PC-9 (cell line): Measurements from ENCODE around the gene CYB5D1. TPM values are rescaled to one million over a fixed set of nuclear protein-coding genes. Genes with fewer than 3 reads are reported as not detected.

Source experiments
- BruUV-seq: library from RNA; stranded (reverse); fragments of 400-500 nt; replicated peaks from 2 replicates; lab custom pipeline; 2021; lab: Mats Ljungman, UMichigan
- CTCF ChIA-PET: fragments of 300-600 bp; sonication (Branson Sonifier 250); formaldehyde crosslinking; loops from one replicate; lab custom pipeline; 2022; ENCODE audit warnings: antibody characterized with exemption; lab: Charles Lee
- POLR2A ChIA-PET: fragments of 300-600 bp; sonication (Branson Sonifier 250); formaldehyde crosslinking; loops from one replicate; lab custom pipeline; 2022; ENCODE audit warnings: antibody characterized with exemption; ENCODE audit not compliant: unreplicated experiment; lab: Charles Lee
- DNase-seq, 2 experiments: peaks; one replicate each; pipeline versions ENCODE4 v3.0.0 to v3.0.0-alpha.2; 2015 to 2022; ENCODE audit warnings: mixed read lengths in 1 of 2
- H2AFZ ChIP-seq: fragments of 200-600 bp; sonication (generic); 2 replicates; pipeline ENCODE4 v1.8.1; 2017; ENCODE audit warnings: antibody characterized with exemption
- H3F3A ChIP-seq: fragments of 200-600 bp; sonication (generic); 2 replicates; pipeline ENCODE4 v1.8.1; 2017; ENCODE audit warnings: antibody characterized with exemption, mild to moderate bottlenecking, low read depth; ENCODE audit not compliant: insufficient read depth
- H3K27ac ChIP-seq: fragments of 200-600 bp; sonication (generic); 2 replicates; pipeline ENCODE4 v1.6.1; 2016; ENCODE audit warnings: mixed run types
- H3K27me3 ChIP-seq: fragments of 200-600 bp; sonication (generic); 2 replicates; pipeline ENCODE4 v1.6.1; 2016; ENCODE audit warnings: low read depth, mixed run types; ENCODE audit not compliant: insufficient read depth
- H3K36me3 ChIP-seq: fragments of 200-600 bp; sonication (generic); 2 replicates; pipeline ENCODE4 v1.6.1; 2016; ENCODE audit warnings: low read depth, mixed run types
- H3K4me1 ChIP-seq: fragments of 200-600 bp; sonication (generic); replicated peaks from 2 replicates; pipeline ENCODE4 v1.6.1; 2016; ENCODE audit warnings: mixed run types; ENCODE audit not compliant: insufficient read depth
- H3K4me2 ChIP-seq: fragments of 200-600 bp; sonication (generic); 2 replicates; pipeline ENCODE4 v1.6.1; 2017; ENCODE audit warnings: mixed run types
- H3K4me3 ChIP-seq: fragments of 200-600 bp; sonication (generic); 2 replicates; pipeline ENCODE4 v1.6.1; 2016; ENCODE audit warnings: mixed run types
- H3K79me2 ChIP-seq: fragments of 200-600 bp; sonication (generic); 2 replicates; pipeline ENCODE4 v1.6.1; 2017; ENCODE audit warnings: low read depth, mixed run types
- H3K9me2 ChIP-seq: fragments of 200-600 bp; sonication (generic); 2 replicates; pipeline ENCODE4 v1.8.1; 2017; ENCODE audit warnings: mild to moderate bottlenecking; ENCODE audit not compliant: insufficient read depth
- H3K9me3 ChIP-seq: fragments of 200-600 bp; sonication (generic); 2 replicates; pipeline ENCODE4 v1.8.1; 2016; ENCODE audit warnings: low read depth; ENCODE audit not compliant: insufficient read depth
- H4K20me1 ChIP-seq: fragments of 200-600 bp; sonication (generic); 2 replicates; pipeline ENCODE4 v1.8.1; 2017; ENCODE audit not compliant: insufficient read depth
- CTCF ChIP-seq: fragments of 200-600 bp; sonication (generic); conservative IDR thresholded peaks from 2 replicates; pipeline ENCODE4 v1.6.1; 2017; ENCODE audit warnings: mixed run types, antibody characterized with exemption, mild to moderate bottlenecking, moderate library complexity
- EZH2 ChIP-seq: fragments of 200-600 bp; sonication (generic); IDR thresholded peaks from 2 replicates; pipeline ENCODE4 v1.8.0; 2017; ENCODE audit warnings: antibody characterized with exemption, low read depth
- intact Hi-C: fragments of 100-400 bp; cut with micrococcal nuclease; formaldehyde crosslinking; loops from one replicate; pipeline ENCODE4 v1.10.0; 2022; ENCODE audit not compliant: unreplicated experiment
- total RNA-seq: library from RNA; stranded (reverse); gene quantifications from 2 replicates; pipeline ENCODE4 v1.2.3, GENCODE V29; 2021

Gene CYB5D1
- total RNA-seq, 1 experiment from 2014 or later = 22.0 TPM

GRCh38 chr17:7820231-7820630 is 37.6 kb upstream of the CYB5D1 start:
- Histone ChIP-seq H3K36me3 (no peaks in the 10 kb centered on the region), H3K9me2 (no peaks in the 10 kb centered on the region), H3K4me2 (no peak overlapping the region), H4K20me1 (no peaks in the 10 kb centered on the region), H3K9me3 (no peaks in the 10 kb centered on the region), H3F3A (no peaks in the 10 kb centered on the region), H3K4me1 (no peaks in the 10 kb centered on the region), H2AFZ (no peak overlapping the region), H3K4me3 (no peak overlapping the region), H3K79me2 (no peaks in the 10 kb centered on the region), H3K27me3 (no peaks in the 10 kb centered on the region), H3K27ac (no peak overlapping the region)
- intact Hi-C loops = loop anchor here (5.0 kb wide), 2 partner anchors 37 to 237 kb away; partner anchors contain the start of genes CYB5D1, NAA38 and TMEM88
- no peak for DNase-seq
- ChIA-PET CTCF (no interaction called here), POLR2A (no interaction called here)
- no TSS peak for BruUV-seq
- no peak for TF ChIP-seq CTCF
- no peak for TF ChIP-seq EZH2

- CTCF ChIA-PET = interaction anchor here (0.5 kb wide), 1 partner anchor 91 kb away, joined by 3 read pairs; no protein-coding TSS in a partner anchor
- TF ChIP-seq EZH2 = no peak
- no peak for TF ChIP-seq CTCF
- Histone ChIP-seq H3K27me3 (no peaks in the 10 kb centered on the region), H3K36me3 (no peaks in the 10 kb centered on the region), H3F3A (no peaks in the 10 kb centered on the region; the same call in 1 of the 2 replicates), H3K4me1 (no peaks in the 10 kb centered on the region), H3K4me2 (no peak overlapping the region), H3K4me3 (no peak overlapping the region), H4K20me1 (no peaks in the 10 kb centered on the region), H2AFZ (no peak overlapping the region), H3K9me2 (no peaks in the 10 kb centered on the region), H3K79me2 (no peaks in the 10 kb centered on the region), H3K27ac (no peak overlapping the region), H3K9me3 (no peaks in the 10 kb centered on the region)
- no TSS peak for BruUV-seq
- POLR2A ChIA-PET = no interaction called here
- DNase-seq = no peak
- intact Hi-C loops = loop anchor here (1.0 to 5.0 kb wide), 5 partner anchors 35 to 235 kb away; partner anchors contain the start of genes CYB5D1, NAA38 and TMEM88
Measured at GRCh38 chr17:7822126-7822525, 35.7 kb upstream of the CYB5D1 start.

GRCh38 chr17:7823581-7824001 is 34.2 kb upstream of the CYB5D1 start:
- no peak for DNase-seq
- H3K27ac ChIP-seq = no peak overlapping the region
- no peaks in the 10 kb centered on the region; the same call in 1 of the 2 replicates for H3F3A ChIP-seq
- H4K20me1 ChIP-seq = no peaks in the 10 kb centered on the region
- H3K4me3 ChIP-seq = no peak overlapping the region
- H3K27me3 ChIP-seq = no peaks in the 10 kb centered on the region
- POLR2A ChIA-PET = no interaction called here
- H3K9me3 ChIP-seq = no peaks in the 10 kb centered on the region
- TF ChIP-seq EZH2 (no peak), CTCF (no peak)
- intact Hi-C loops = loop anchor here (2.0 to 5.0 kb wide), 3 partner anchors 34 to 234 kb away; partner anchors contain the start of genes CYB5D1, NAA38 and TMEM88
- CTCF ChIA-PET = interaction anchor here (0.7 kb wide), 1 partner anchor 178 kb away, joined by 7 read pairs; no protein-coding TSS in a partner anchor
- BruUV-seq = no TSS peak
- H3K4me1 ChIP-seq = no peaks in the 10 kb centered on the region
- H3K36me3 ChIP-seq = no peaks in the 10 kb centered on the region
- H2AFZ ChIP-seq = no peak overlapping the region
- H3K9me2 ChIP-seq = no peaks in the 10 kb centered on the region
- H3K4me2 ChIP-seq = no peak overlapping the region
- H3K79me2 ChIP-seq = no peaks in the 10 kb centered on the region
